HFF-Myc (cell line): Measurements from ENCODE around the gene ORC2.
"Not testable (repeated sequence)": the region's sequence is repeated elsewhere in the genome, so short reads cannot be mapped to it uniquely, and the experiment has no call there.

ENCODE experiments used
- DNase-seq: peaks from one replicate; pipeline ENCODE4 v3.0.0-alpha.2; 2011; ENCODE audit warnings: low read depth; ENCODE audit errors: extremely low read depth
- H3K4me3 ChIP-seq: replicated peaks from 2 replicates; pipeline ENCODE4 v1.5.1; 2011; ENCODE audit warnings: low read depth, mild to moderate bottlenecking, control low read depth, low read length
- CTCF ChIP-seq: IDR thresholded peaks from 2 replicates; pipeline ENCODE4 v1.5.1; 2012; ENCODE audit warnings: mild to moderate bottlenecking, low read depth, low read length, control low read depth; ENCODE audit errors: missing control alignments

ORC2 gene

GRCh38 chr2:200913654-200914053, 49.8 kb downstream of the ORC2 start:
- TF ChIP-seq CTCF, result no peak
- DNase-seq, result no peak
- no peak overlapping the region for H3K4me3 ChIP-seq

- no peak for DNase-seq
- TF ChIP-seq CTCF, result no peak
- H3K4me3 ChIP-seq, result no peak overlapping the region
Measured at GRCh38 chr2:200909958-200910357, 53.5 kb downstream of the ORC2 start.

- peak; percentile 32 for DNase-seq
- peak; percentile 78 for TF ChIP-seq CTCF
- H3K4me3 ChIP-seq, result no peak overlapping the region
Measured at GRCh38 chr2:200905618-200906296, 57.7 kb downstream of the ORC2 start.

GRCh38 chr2:200901459-200902072, 61.9 kb downstream of the ORC2 start:
- DNase-seq, result peak; percentile 83
- peak; percentile 75 for TF ChIP-seq CTCF
- no peak overlapping the region for H3K4me3 ChIP-seq

- TF ChIP-seq CTCF, result no peak
- H3K4me3 ChIP-seq, result no peak overlapping the region
- no peak for DNase-seq
Measured at GRCh38 chr2:200899482-200899881, 64.0 kb downstream of the ORC2 start.

- no peak for TF ChIP-seq CTCF
- H3K4me3 ChIP-seq, result peak within 1 kb of the TSS; percentile 96
- peak; percentile 98 for DNase-seq
Measured at GRCh38 chr2:200888704-200889625, 74.5 kb downstream of the ORC2 start, which contains the start of the genes NIF3L1 and PPIL3. TSS of gene NIF3L1 (plus strand) at chr2:200889371. CDS start at chr2:200891944, 2,573 bp downstream. TSS of gene PPIL3 (minus strand) at chr2:200889077. CDS start at chr2:200887615, 1,462 bp downstream.

GRCh38 chr2:200881715-200882249, 81.7 kb downstream of the ORC2 start:
- not testable (repeated sequence) for DNase-seq, H3K4me3 ChIP-seq
